ENCODE results near the gene CD9.
A peak's percentile ranks its signal among the peaks of the same experiment; 100 is the strongest.

The CD9 gene

GRCh38 chr12:6192604-6193380 is 7.4 kb upstream of the CD9 start:
- no peaks in the 10 kb centered on the region for H3K27me3 ChIP-seq
- H3K4me1 ChIP-seq, result peaks cover 0 to 15% (median 7%) of the 10 kb centered on the region in 4 donors
- no peak overlapping the region for H3K27ac ChIP-seq
- TF ChIP-seq, protein P1, sequence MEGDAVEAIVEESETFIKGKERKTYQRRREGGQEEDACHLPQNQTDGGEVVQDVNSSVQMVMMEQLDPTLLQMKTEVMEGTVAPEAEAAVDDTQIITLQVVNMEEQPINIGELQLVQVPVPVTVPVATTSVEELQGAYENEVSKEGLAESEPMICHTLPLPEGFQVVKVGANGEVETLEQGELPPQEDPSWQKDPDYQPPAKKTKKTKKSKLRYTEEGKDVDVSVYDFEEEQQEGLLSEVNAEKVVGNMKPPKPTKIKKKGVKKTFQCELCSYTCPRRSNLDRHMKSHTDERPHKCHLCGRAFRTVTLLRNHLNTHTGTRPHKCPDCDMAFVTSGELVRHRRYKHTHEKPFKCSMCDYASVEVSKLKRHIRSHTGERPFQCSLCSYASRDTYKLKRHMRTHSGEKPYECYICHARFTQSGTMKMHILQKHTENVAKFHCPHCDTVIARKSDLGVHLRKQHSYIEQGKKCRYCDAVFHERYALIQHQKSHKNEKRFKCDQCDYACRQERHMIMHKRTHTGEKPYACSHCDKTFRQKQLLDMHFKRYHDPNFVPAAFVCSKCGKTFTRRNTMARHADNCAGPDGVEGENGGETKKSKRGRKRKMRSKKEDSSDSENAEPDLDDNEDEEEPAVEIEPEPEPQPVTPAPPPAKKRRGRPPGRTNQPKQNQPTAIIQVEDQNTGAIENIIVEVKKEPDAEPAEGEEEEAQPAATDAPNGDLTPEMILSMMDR (IDR thresholded peaks at IDR 0.05), result no peak
- intact Hi-C loops (cut with DNase I; ENCODE audit: low total_unique reads), result no loop called here
- H3K9me3 ChIP-seq, result no peaks in the 10 kb centered on the region
- H3K36me3 ChIP-seq, result no peaks in the 10 kb centered on the region
- H3K4me3 ChIP-seq, result no peak overlapping the region
- DNase-seq, result no peak

- no peak for DNase-seq
- no peak overlapping the region for H3K4me3 ChIP-seq
- H3K36me3 ChIP-seq, result no peaks in the 10 kb centered on the region
- intact Hi-C loops (cut with DNase I; ENCODE audit: low total_unique reads), result loop anchor here (2.0 kb wide), 1 partner anchor 85 kb away; no protein-coding TSS in a partner anchor
- H3K4me1 ChIP-seq, result peaks cover 0 to 18% (median 6%) of the 10 kb centered on the region in 4 donors
- TF ChIP-seq, protein P1 (IDR thresholded peaks at IDR 0.05), result no peak
- H3K27me3 ChIP-seq, result no peaks in the 10 kb centered on the region
- no peak overlapping the region for H3K27ac ChIP-seq
- no peaks in the 10 kb centered on the region for H3K9me3 ChIP-seq
Measured at GRCh38 chr12:6193853-6194815, 6.1 kb upstream of the CD9 start.

GRCh38 chr12:6195665-6196535 is 4.3 kb upstream of the CD9 start:
- TF ChIP-seq, protein P1 (IDR thresholded peaks at IDR 0.05), result peak; percentile 93 to 98
- H3K4me1 ChIP-seq, result peaks cover 0 to 23% (median 7%) of the 10 kb centered on the region in 4 donors
- no peaks in the 10 kb centered on the region for H3K9me3 ChIP-seq
- DNase-seq, result peak; percentile 88 to 93
- H3K36me3 ChIP-seq, result no peaks in the 10 kb centered on the region
- peak overlapping the region; percentile 48 to 50 for H3K27ac ChIP-seq
- intact Hi-C loops (cut with DNase I; ENCODE audit: low total_unique reads), result loop anchor here (2.0 to 5.0 kb wide), 3 partner anchors 36 to 129 kb away; no protein-coding TSS in a partner anchor
- no peaks in the 10 kb centered on the region for H3K27me3 ChIP-seq
- H3K4me3 ChIP-seq, result no peak overlapping the region

GRCh38 chr12:6198051-6198450 is 2.1 kb upstream of the CD9 start:
- H3K4me1 ChIP-seq, result peaks cover 0 to 42% (median 24%) of the 10 kb centered on the region in 4 donors

More at GRCh38 chr12:6198051-6198450, 2.1 kb upstream of the CD9 start:
- DNase-seq, result no peak
- TF ChIP-seq, protein P1 (IDR thresholded peaks at IDR 0.05), result no peak
- Histone ChIP-seq H3K4me3 (no peak overlapping the region), H3K27me3 (no peaks in the 10 kb centered on the region), H3K36me3 (no peaks in the 10 kb centered on the region), H3K9me3 (no peaks in the 10 kb centered on the region), H3K27ac (peak overlapping the region; percentile 93 to 98)
- intact Hi-C loops (cut with DNase I; ENCODE audit: low total_unique reads), result loop anchor here (5.0 kb wide), 2 partner anchors 34 to 131 kb away; no protein-coding TSS in a partner anchor

All from tibial artery (tissue), 4 donors.